Activated CD4-positive, alpha-beta memory T cell treated with anti-CD3 and anti-CD28 coated beads, Interleukin-2, amount 10 ng/mL, durations not matched to agents 7 days and 5 days (primary cell): ENCODE data around the gene PELI3. TPM values are rescaled to one million over a fixed set of nuclear protein-coding genes. Genes with fewer than 3 reads are reported as not detected.

Experiments used
- total RNA-seq, 2 experiments: library from RNA; stranded (reverse); gene quantifications; one replicate each; pipeline ENCODE4 v1.2.3, GENCODE V29; 2021

Gene PELI3
- total RNA-seq, 2 experiments from 2014 or later = 6.8 to 7.5 TPM

Other genes with a start within 250 kb of the PELI3 start
- gene KLC2, start 209.2 kb upstream of the PELI3 start, total RNA-seq = 10 to 100 TPM; 32.8 to 33.9 TPM
- 100 to 1,000 TPM; 146 to 150 TPM for gene RAB1B, start 198.3 kb upstream of the PELI3 start, total RNA-seq
- 1 to 10 TPM; 1.9 to 2.1 TPM for gene CNIH2, start 188.7 kb upstream of the PELI3 start, total RNA-seq
- 10 to 100 TPM; 49.5 to 52.5 TPM for gene YIF1A, start 177.8 kb upstream of the PELI3 start, total RNA-seq
- not detected for gene TMEM151A, start 175.0 kb upstream of the PELI3 start, total RNA-seq
- not detected for gene CD248, start 149.9 kb upstream of the PELI3 start, total RNA-seq
- under 1 TPM; 0.43 to 0.73 TPM for gene RIN1, start 130.5 kb upstream of the PELI3 start, total RNA-seq
- gene BRMS1, start 121.8 kb upstream of the PELI3 start, total RNA-seq = 10 to 100 TPM; 39.7 to 40.4 TPM
- 1 to 10 TPM; 8.4 to 8.7 TPM for gene B4GAT1, start 119.3 kb upstream of the PELI3 start, total RNA-seq
- gene SLC29A2, start 95.1 kb upstream of the PELI3 start, total RNA-seq = 1 to 10 TPM; 8.4 to 9.0 TPM
- under 1 TPM in 1 of 2 experiments, not detected in 1; 0.20 TPM for gene NPAS4, start 45.9 kb upstream of the PELI3 start, total RNA-seq
- 10 to 100 TPM; 44.2 to 55.3 TPM for gene MRPL11, start 28.1 kb upstream of the PELI3 start, total RNA-seq
- 10 to 100 TPM; 59.3 to 60.6 TPM for gene DPP3, start 13.5 kb downstream of the PELI3 start, total RNA-seq
- 10 to 100 TPM; 16.8 to 16.9 TPM for gene BBS1, start 43.7 kb downstream of the PELI3 start, total RNA-seq
- gene ZDHHC24, start 79.1 kb downstream of the PELI3 start, total RNA-seq = 10 to 100 TPM; 25.9 to 26.0 TPM
- gene ACTN3, start 80.0 kb downstream of the PELI3 start, total RNA-seq = under 1 TPM; 0.30 to 0.35 TPM
- 1 to 10 TPM; 3.7 to 4.3 TPM for gene CTSF, start 101.7 kb downstream of the PELI3 start, total RNA-seq
- gene CCDC87, start 126.2 kb downstream of the PELI3 start, total RNA-seq = not detected
- 10 to 100 TPM; 32.8 to 33.2 TPM for gene CCS, start 126.3 kb downstream of the PELI3 start, total RNA-seq
- 100 to 1,000 TPM; 116 to 120 TPM for gene RBM14, start 149.7 kb downstream of the PELI3 start, total RNA-seq
- gene RBM4, start 171.8 kb downstream of the PELI3 start, total RNA-seq = 100 to 1,000 TPM; 109 to 110 TPM
- 10 to 100 TPM; 19.6 to 20.1 TPM for gene RBM4B, start 211.0 kb downstream of the PELI3 start, total RNA-seq